ENCODE results near the gene NEURL1B.

- no peak for TF ChIP-seq EZH2 (IDR thresholded peaks at IDR 0.05; ENCODE audit: borderline replicate concordance, low read length)
- TF ChIP-seq CTCF (conservative IDR thresholded peaks at IDR 0.05 in 1 of 2, IDR thresholded peaks at IDR 0.05 in 1 of 2; ENCODE audit: extremely low read depth in 1 of 2, insufficient read depth in 1 of 2, low read depth in 1 of 2, low read length in 2 of 2) = no peak
These were observed 50.8 kb downstream of the NEURL1B start for GRCh38 chr5:172691886-172692285.
